HG02588 (cell line): ENCODE results near the gene KLC3.
"Not testable (repeated sequence)": the region's sequence is repeated elsewhere in the genome, so short reads cannot be mapped to it uniquely, and the experiment has no call there.

Experiments
- ATAC-seq: cut with Tn5 transposase; IDR thresholded peaks from one replicate; pipeline ENCODE4 v1.9.1; 2021; ENCODE audit warnings: mild to moderate bottlenecking, moderate library complexity; ENCODE audit not compliant: unreplicated experiment

The KLC3 gene

GRCh38 chr19:45340232-45340898 lies at the start of gene KLC3:
Gene KLC3, plus strand, starts transcription at chr19:45340750. Its CDS starts 4,792 bp downstream, at chr19:45345542.
- no peak for ATAC-seq

- no peak for ATAC-seq
Observed at GRCh38 chr19:45291834-45292233, 48.7 kb upstream of the KLC3 start.

GRCh38 chr19:45293682-45294081 lies 46.9 kb upstream of the KLC3 start:
- no peak for ATAC-seq

- no peak for ATAC-seq
Observed at GRCh38 chr19:45294291-45295029, 46.1 kb upstream of the KLC3 start.

- ATAC-seq, result no peak
Observed at GRCh38 chr19:45295873-45296272, 44.7 kb upstream of the KLC3 start.

GRCh38 chr19:45296355-45296754 lies 44.2 kb upstream of the KLC3 start:
- no peak for ATAC-seq

- ATAC-seq, result no peak
Observed at GRCh38 chr19:45297674-45298073, 42.9 kb upstream of the KLC3 start.

GRCh38 chr19:45298264-45298663 lies 42.3 kb upstream of the KLC3 start:
- ATAC-seq, result no peak

- no peak for ATAC-seq
Observed at GRCh38 chr19:45299719-45300118, 40.8 kb upstream of the KLC3 start.

GRCh38 chr19:45302416-45302815 lies 38.1 kb upstream of the KLC3 start:
- ATAC-seq, result no peak

- no peak for ATAC-seq
Observed at GRCh38 chr19:45303269-45304060, 37.1 kb upstream of the KLC3 start.

GRCh38 chr19:45304141-45304926 lies 36.2 kb upstream of the KLC3 start:
- ATAC-seq, result no peak

GRCh38 chr19:45305007-45305406 lies 35.5 kb upstream of the KLC3 start:
- ATAC-seq, result no peak

- no peak for ATAC-seq
Observed at GRCh38 chr19:45305421-45305820, 35.1 kb upstream of the KLC3 start.

GRCh38 chr19:45306040-45306439 lies 34.5 kb upstream of the KLC3 start:
- no peak for ATAC-seq

GRCh38 chr19:45306518-45307027 lies 34.0 kb upstream of the KLC3 start:
- ATAC-seq, result no peak

GRCh38 chr19:45307361-45307760 lies 33.2 kb upstream of the KLC3 start:
- ATAC-seq, result no peak

- ATAC-seq, result not testable (repeated sequence)
Observed at GRCh38 chr19:45309322-45309721, 31.2 kb upstream of the KLC3 start.

GRCh38 chr19:45311621-45312020 lies 28.9 kb upstream of the KLC3 start:
- ATAC-seq, result no peak

GRCh38 chr19:45312285-45312684 lies 28.3 kb upstream of the KLC3 start:
- ATAC-seq, result not testable (repeated sequence)
